AG09319 (cell line): ENCODE measurements around the gene S1PR4.
A peak's percentile ranks its signal among the peaks of the same experiment; 100 is the strongest.

Source experiments
- DNase-seq: peaks from one replicate; pipeline ENCODE4 v3.0.0-alpha.2; 2010; ENCODE audit warnings: low read depth; ENCODE audit errors: extremely low read depth
- CTCF ChIP-seq: IDR thresholded peaks from 2 replicates; pipeline ENCODE4 v1.5.1; 2011; ENCODE audit warnings: low read depth, mild to moderate bottlenecking, inconsistent platforms, low read length, moderate library complexity

S1PR4 gene

GRCh38 chr19:3136684-3137055 lies 41.9 kb upstream of the S1PR4 start:
- DNase-seq = no peak
- TF ChIP-seq CTCF = no peak

GRCh38 chr19:3137119-3137518 lies 41.5 kb upstream of the S1PR4 start:
- DNase-seq = no peak
- no peak for TF ChIP-seq CTCF

- TF ChIP-seq CTCF = no peak
- DNase-seq = no peak
Observed at GRCh38 chr19:3138268-3138667, 40.3 kb upstream of the S1PR4 start.

DNA sequence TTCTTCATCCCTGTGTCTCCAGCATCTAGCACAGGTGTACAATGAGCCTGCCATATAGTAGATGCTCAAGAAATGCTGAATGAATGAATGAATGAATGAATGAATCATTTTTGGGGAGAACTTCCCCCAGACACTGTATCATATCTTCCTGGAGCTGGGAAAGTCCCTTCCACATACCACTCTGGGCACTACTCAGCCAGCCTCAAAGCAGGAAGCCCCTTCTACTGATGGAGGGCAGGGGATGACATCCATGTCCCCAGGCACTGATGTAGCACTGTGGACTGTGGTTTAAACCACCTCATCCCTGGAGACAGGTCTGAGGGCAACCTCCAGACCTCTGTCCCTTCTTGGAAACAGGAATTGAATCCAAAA lies 37.9 kb upstream of the S1PR4 start:
- no peak for DNase-seq
- TF ChIP-seq CTCF = no peak

GRCh38 chr19:3142292-3142670 lies 36.3 kb upstream of the S1PR4 start:
- no peak for TF ChIP-seq CTCF
- peak; percentile 57 for DNase-seq

DNA sequence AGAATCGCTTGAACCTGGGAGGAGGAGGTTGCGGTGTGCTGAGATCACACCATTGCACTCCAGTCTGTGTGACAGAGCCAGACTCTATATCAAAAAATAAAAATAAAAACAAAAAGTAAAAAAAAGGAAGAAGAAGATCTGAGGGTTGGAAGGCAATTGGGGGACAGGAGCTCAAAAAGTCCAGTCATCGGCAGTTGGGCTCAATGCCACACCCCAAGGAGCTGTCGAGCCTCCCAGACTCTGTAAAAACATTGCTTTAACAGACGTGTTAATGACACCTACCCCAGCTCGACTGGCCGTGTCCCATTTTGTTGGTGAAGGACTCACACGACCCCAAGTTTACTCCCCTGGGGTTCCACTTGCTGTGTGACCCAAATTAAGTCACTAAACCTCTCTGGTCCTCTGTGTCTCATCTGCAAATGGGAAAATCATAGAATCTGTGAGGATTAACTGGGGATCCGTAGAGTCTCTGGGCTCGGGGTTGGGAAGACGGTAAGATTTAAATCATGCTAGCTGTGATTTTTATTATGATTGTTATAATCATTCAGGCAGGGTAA lies 35.7 kb upstream of the S1PR4 start:
- no peak for TF ChIP-seq CTCF
- DNase-seq = no peak

- TF ChIP-seq CTCF = no peak
- DNase-seq = no peak
Observed at GRCh38 chr19:3145909-3146676, 32.5 kb upstream of the S1PR4 start.
